ENCODE results near the gene ZNF148.

GRCh38 chr3:125374501-125374995, 577 bp downstream of the ZNF148 start:
- TF ChIP-seq CTCF (IDR thresholded peaks at IDR 0.05), result no peak
- TF ChIP-seq POLR2A (IDR thresholded peaks at IDR 0.05), result no peak
